SU-DHL-6 (cell line): ENCODE results near the gene KASH5.

Experiments
- CTCF ChIP-seq: fragments of 200-600 bp; sonication (generic); IDR thresholded peaks from one replicate; pipeline ENCODE4 v1.5.1; 2017; ENCODE audit warnings: antibody characterized with exemption, mild to moderate bottlenecking, low read length, moderate library complexity; ENCODE audit not compliant: insufficient read depth, poor library complexity, severe bottlenecking
- EZH2phosphoT487 ChIP-seq: fragments of 200-600 bp; sonication (generic), shearing (Covaris generic); conservative IDR thresholded peaks from 2 replicates; pipeline ENCODE4 v1.6.1; 2018; ENCODE audit warnings: mild to moderate bottlenecking, antibody characterized with exemption, low read length, moderate library complexity, mixed read lengths

GRCh38 chr19:49423071-49423984 lies 35.3 kb downstream of the KASH5 start, which contains the start of gene PTH2:
- no peak for TF ChIP-seq CTCF
- TF ChIP-seq EZH2phosphoT487: no peak
